KMS-11 (cell line): ENCODE results near the gene FAT1.

Experiments used
- H2AFZ ChIP-seq: fragments of 200-600 bp; sonication (generic); 2 replicates; pipeline ENCODE4 v1.6.1; 2016; ENCODE audit warnings: antibody characterized with exemption, mixed run types, low read depth
- H3K27ac ChIP-seq: fragments of 200-600 bp; sonication (generic); 2 replicates; pipeline ENCODE4 v1.6.1; 2016; ENCODE audit warnings: mild to moderate bottlenecking, mixed run types
- H3K27me3 ChIP-seq: fragments of 200-600 bp; sonication (generic); 2 replicates; pipeline ENCODE4 v1.6.1; 2017; ENCODE audit warnings: mild to moderate bottlenecking, low read depth, mixed run types, moderate library complexity; ENCODE audit not compliant: insufficient read depth
- H3K36me3 ChIP-seq: fragments of 200-600 bp; sonication (generic); 2 replicates; pipeline ENCODE4 v1.6.1; 2017; ENCODE audit warnings: mild to moderate bottlenecking, mixed run types; ENCODE audit not compliant: insufficient read depth
- H3K4me1 ChIP-seq: fragments of 200-600 bp; sonication (generic); 2 replicates; pipeline ENCODE4 v1.6.1; 2016; ENCODE audit warnings: mild to moderate bottlenecking, low read depth, mixed run types; ENCODE audit not compliant: poor library complexity, severe bottlenecking
- H3K4me2 ChIP-seq: fragments of 200-600 bp; sonication (generic); 2 replicates; pipeline ENCODE4 v1.7.0; 2016; ENCODE audit warnings: mild to moderate bottlenecking, mixed run types
- H3K4me3 ChIP-seq: fragments of 200-600 bp; sonication (generic); IDR thresholded peaks from 2 replicates; pipeline ENCODE4 v1.6.1; 2017; ENCODE audit warnings: low read depth, low read length, mixed read lengths; ENCODE audit not compliant: insufficient read depth
- H3K79me2 ChIP-seq: fragments of 200-600 bp; sonication (generic); 2 replicates; pipeline ENCODE4 v1.6.1; 2016; ENCODE audit warnings: low read depth, mixed run types; ENCODE audit not compliant: insufficient read depth
- H3K9ac ChIP-seq: fragments of 200-600 bp; sonication (generic); 2 replicates; pipeline ENCODE4 v1.6.1; 2016; ENCODE audit warnings: mild to moderate bottlenecking, mixed run types
- H4K20me1 ChIP-seq: fragments of 200-600 bp; sonication (generic); 2 replicates; pipeline ENCODE4 v1.6.1; 2016; ENCODE audit warnings: mild to moderate bottlenecking, mixed run types; ENCODE audit not compliant: insufficient read depth
- CTCF ChIP-seq: fragments of 200-600 bp; sonication (generic); conservative IDR thresholded peaks from 2 replicates; pipeline ENCODE4 v1.6.1; 2017; ENCODE audit warnings: low read depth, mild to moderate bottlenecking, antibody characterized with exemption, low read length, moderate library complexity, mixed read lengths

Gene FAT1

GRCh38 chr4:186605261-186605865 lies 118.3 kb downstream of the FAT1 start:
- H3K9ac ChIP-seq, result no peak overlapping the region
- H3K27ac ChIP-seq, result no peak overlapping the region
- H3K27me3 ChIP-seq, result no peaks in the 10 kb centered on the region
- H4K20me1 ChIP-seq, result no peaks in the 10 kb centered on the region
- H3K36me3 ChIP-seq, result no peaks in the 10 kb centered on the region
- H3K4me2 ChIP-seq, result no peak overlapping the region
- TF ChIP-seq CTCF, result no peak
- no peak overlapping the region for H2AFZ ChIP-seq
- no peak overlapping the region for H3K4me3 ChIP-seq
- H3K79me2 ChIP-seq, result no peaks in the 10 kb centered on the region
- no peaks in the 10 kb centered on the region for H3K4me1 ChIP-seq

GRCh38 chr4:186604124-186604807 lies 119.4 kb downstream of the FAT1 start:
- TF ChIP-seq CTCF, result no peak
- Histone ChIP-seq H3K36me3 (no peaks in the 10 kb centered on the region), H3K4me3 (no peak overlapping the region), H4K20me1 (no peaks in the 10 kb centered on the region), H3K27me3 (no peaks in the 10 kb centered on the region), H3K4me2 (no peak overlapping the region), H3K9ac (no peak overlapping the region), H3K4me1 (no peaks in the 10 kb centered on the region), H2AFZ (no peak overlapping the region), H3K27ac (no peak overlapping the region), H3K79me2 (no peaks in the 10 kb centered on the region)

- no peak for TF ChIP-seq CTCF
- no peaks in the 10 kb centered on the region for H3K36me3 ChIP-seq
Measured at GRCh38 chr4:186602978-186603377, 120.7 kb downstream of the FAT1 start.

GRCh38 chr4:186599483-186599882 lies 124.2 kb downstream of the FAT1 start:
- no peak for TF ChIP-seq CTCF
- H3K4me1 ChIP-seq, result no peaks in the 10 kb centered on the region
- no peak overlapping the region for H2AFZ ChIP-seq
- H3K36me3 ChIP-seq, result no peaks in the 10 kb centered on the region
- no peaks in the 10 kb centered on the region for H4K20me1 ChIP-seq
- no peak overlapping the region for H3K4me3 ChIP-seq
- H3K79me2 ChIP-seq, result no peaks in the 10 kb centered on the region
- H3K4me2 ChIP-seq, result no peak overlapping the region
- H3K9ac ChIP-seq, result no peak overlapping the region
- no peak overlapping the region for H3K27ac ChIP-seq
- no peaks in the 10 kb centered on the region for H3K27me3 ChIP-seq

More at GRCh38 chr4:186602978-186603377, 120.7 kb downstream of the FAT1 start:
- H3K4me1 ChIP-seq, result no peaks in the 10 kb centered on the region
- H3K9ac ChIP-seq, result no peak overlapping the region
- no peak overlapping the region for H2AFZ ChIP-seq
- no peak overlapping the region for H3K4me3 ChIP-seq
- no peaks in the 10 kb centered on the region for H3K27me3 ChIP-seq
- no peaks in the 10 kb centered on the region for H3K79me2 ChIP-seq
- no peak overlapping the region for H3K27ac ChIP-seq
- H3K4me2 ChIP-seq, result no peak overlapping the region
- no peaks in the 10 kb centered on the region for H4K20me1 ChIP-seq
